ENCODE measurements around the gene SCUBE3. TPM values are rescaled to one million over a fixed set of nuclear protein-coding genes. Genes with fewer than 3 reads are reported as not detected.

Gene SCUBE3
- total RNA-seq, 2 experiments from 2014 or later: not detected

DNA sequence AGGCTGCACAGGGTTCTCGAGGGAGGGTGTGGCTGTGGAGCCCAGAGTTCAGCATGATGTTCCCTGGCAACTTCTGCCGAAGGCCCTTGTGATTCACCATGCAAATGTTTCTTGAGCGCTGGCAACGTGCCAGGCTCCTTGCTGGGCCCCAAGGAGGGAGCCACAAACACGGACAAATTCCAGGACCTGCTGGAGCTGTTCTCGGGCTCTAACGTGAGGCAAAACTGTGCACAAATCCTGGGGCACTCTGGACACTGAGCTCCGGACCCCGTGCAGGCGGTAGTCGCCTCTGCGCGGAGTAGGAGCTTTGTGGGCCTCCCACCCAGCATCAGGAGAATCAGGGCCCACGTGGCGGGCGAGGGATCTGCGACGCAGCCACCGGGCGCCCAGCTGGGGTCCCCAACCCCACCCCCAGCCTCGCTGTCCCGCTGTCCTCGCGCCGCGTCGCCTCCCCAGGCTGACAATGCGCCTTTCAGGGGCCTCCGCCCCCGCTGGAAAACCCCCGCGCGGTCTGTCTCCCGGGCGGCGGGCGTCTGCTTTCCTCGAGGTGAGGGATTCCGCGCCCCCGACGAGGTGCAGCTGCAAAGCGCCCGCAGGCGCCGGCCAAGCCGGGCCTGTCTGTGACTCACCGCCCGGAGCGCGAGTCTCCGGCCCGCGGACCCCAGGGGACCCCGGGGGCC is 31.7 kb upstream of the SCUBE3 start:
- Histone ChIP-seq H3K27ac (ENCODE audit: low read depth in 1 of 2, low read length in 2 of 2) (no peak overlapping the region), H3K36me3 (ENCODE audit: insufficient read depth, low read length) (no peaks in the 10 kb centered on the region), H3K4me1 (ENCODE audit: insufficient read depth, low read length) (no peaks in the 10 kb centered on the region), H3K9me3 (ENCODE audit: control insufficient read depth in 1 of 2, insufficient read depth in 1 of 2, low read length in 2 of 2) (no peaks in the 10 kb centered on the region), H3K27me3 (ENCODE audit: control insufficient read depth in 1 of 2, insufficient read depth in 2 of 2, low read length in 2 of 2) (peaks cover 5 to 12% of the 10 kb centered on the region in 2 experiments), H3K4me3 (ENCODE audit: low read length) (no peak overlapping the region)
- ATAC-seq (ENCODE audit: poor library complexity) (no peak), DNase-seq (no peak)
- Mint-ChIP-seq H3K4me1 (ENCODE audit: low read depth) (no peaks in the 10 kb centered on the region), H3K9me3 (no peaks in the 10 kb centered on the region), H3K27ac (no peak overlapping the region), H3K36me3 (ENCODE audit: low read depth) (no peaks in the 10 kb centered on the region), H3K4me3 (no peak overlapping the region), H3K27me3 (peaks cover 38% of the 10 kb centered on the region)
- POLR2A ChIA-PET: no interaction called here
- TF ChIP-seq, protein P1, sequence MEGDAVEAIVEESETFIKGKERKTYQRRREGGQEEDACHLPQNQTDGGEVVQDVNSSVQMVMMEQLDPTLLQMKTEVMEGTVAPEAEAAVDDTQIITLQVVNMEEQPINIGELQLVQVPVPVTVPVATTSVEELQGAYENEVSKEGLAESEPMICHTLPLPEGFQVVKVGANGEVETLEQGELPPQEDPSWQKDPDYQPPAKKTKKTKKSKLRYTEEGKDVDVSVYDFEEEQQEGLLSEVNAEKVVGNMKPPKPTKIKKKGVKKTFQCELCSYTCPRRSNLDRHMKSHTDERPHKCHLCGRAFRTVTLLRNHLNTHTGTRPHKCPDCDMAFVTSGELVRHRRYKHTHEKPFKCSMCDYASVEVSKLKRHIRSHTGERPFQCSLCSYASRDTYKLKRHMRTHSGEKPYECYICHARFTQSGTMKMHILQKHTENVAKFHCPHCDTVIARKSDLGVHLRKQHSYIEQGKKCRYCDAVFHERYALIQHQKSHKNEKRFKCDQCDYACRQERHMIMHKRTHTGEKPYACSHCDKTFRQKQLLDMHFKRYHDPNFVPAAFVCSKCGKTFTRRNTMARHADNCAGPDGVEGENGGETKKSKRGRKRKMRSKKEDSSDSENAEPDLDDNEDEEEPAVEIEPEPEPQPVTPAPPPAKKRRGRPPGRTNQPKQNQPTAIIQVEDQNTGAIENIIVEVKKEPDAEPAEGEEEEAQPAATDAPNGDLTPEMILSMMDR (IDR thresholded peaks at IDR 0.05): no peak
- intact Hi-C loops (cut with DNase I, micrococcal nuclease): no loop called here
- CTCF ChIA-PET: no interaction called here

DNA sequence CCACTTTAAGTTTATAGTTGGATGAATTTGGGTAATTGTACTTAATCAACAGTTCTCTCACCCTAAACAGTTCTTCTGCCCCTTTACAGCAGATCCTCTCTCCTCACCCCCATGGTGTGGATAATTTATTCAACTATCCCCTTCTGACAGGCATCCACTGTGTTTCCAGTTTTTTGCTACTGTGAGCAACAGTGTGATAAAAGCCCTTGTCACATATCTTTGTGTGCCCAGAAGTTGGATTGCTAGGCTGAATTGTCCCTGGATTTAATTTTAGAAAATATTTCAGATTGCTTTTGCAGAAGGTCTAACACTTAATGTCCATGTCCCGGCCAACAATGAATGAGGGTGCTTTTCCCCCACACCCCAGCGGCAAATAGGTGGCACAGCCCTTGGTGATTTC is 30.5 kb upstream of the SCUBE3 start:
- DNase-seq (no peak), ATAC-seq (ENCODE audit: poor library complexity) (no peak)
- H3K27ac ChIP-seq (ENCODE audit: low read depth in 1 of 2, low read length in 2 of 2): no peak overlapping the region
- intact Hi-C loops (cut with DNase I, micrococcal nuclease): no loop called here
- POLR2A ChIA-PET: no interaction called here
- TF ChIP-seq, protein P1 (IDR thresholded peaks at IDR 0.05): no peak
- H3K9me3 ChIP-seq (ENCODE audit: control insufficient read depth in 1 of 2, insufficient read depth in 1 of 2, low read length in 2 of 2): no peaks in the 10 kb centered on the region
- Mint-ChIP-seq H3K4me1 (ENCODE audit: low read depth) (no peaks in the 10 kb centered on the region), H3K27me3 (peaks cover 43% of the 10 kb centered on the region), H3K9me3 (no peaks in the 10 kb centered on the region), H3K36me3 (ENCODE audit: low read depth) (no peaks in the 10 kb centered on the region), H3K27ac (no peak overlapping the region), H3K4me3 (no peak overlapping the region)
- H3K36me3 ChIP-seq (ENCODE audit: insufficient read depth, low read length): no peaks in the 10 kb centered on the region
- CTCF ChIA-PET: no interaction called here
- H3K4me3 ChIP-seq (ENCODE audit: low read length): no peak overlapping the region
- no peaks in the 10 kb centered on the region for H3K4me1 ChIP-seq (ENCODE audit: insufficient read depth, low read length)
- peaks cover 5 to 12% of the 10 kb centered on the region in 2 experiments for H3K27me3 ChIP-seq (ENCODE audit: control insufficient read depth in 1 of 2, insufficient read depth in 2 of 2, low read length in 2 of 2)

DNA sequence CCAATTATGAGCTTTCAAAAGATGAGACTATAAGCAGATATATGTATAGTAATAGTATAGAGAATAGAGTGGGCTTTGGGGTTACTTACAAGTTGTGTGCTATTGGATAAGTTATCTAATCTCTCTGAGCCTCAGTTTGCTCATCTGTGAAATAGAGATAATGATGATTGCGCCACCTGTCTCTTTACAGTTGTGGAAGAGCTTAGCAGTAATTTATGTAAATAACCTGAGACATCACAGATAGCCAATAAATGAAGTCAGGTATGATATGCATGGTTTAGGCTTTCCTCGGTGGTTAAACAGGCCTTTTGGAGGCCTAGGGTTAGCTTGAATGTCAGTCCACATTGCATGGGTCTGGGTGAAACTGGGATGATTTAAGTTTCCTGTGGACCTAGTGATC is 29.8 kb upstream of the SCUBE3 start:
- Histone ChIP-seq H3K27ac (ENCODE audit: low read depth in 1 of 2, low read length in 2 of 2) (no peak overlapping the region), H3K4me1 (ENCODE audit: insufficient read depth, low read length) (no peaks in the 10 kb centered on the region), H3K27me3 (ENCODE audit: control insufficient read depth in 1 of 2, insufficient read depth in 2 of 2, low read length in 2 of 2) (peaks cover 5 to 12% of the 10 kb centered on the region in 2 experiments), H3K36me3 (ENCODE audit: insufficient read depth, low read length) (no peaks in the 10 kb centered on the region), H3K4me3 (ENCODE audit: low read length) (no peak overlapping the region), H3K9me3 (ENCODE audit: control insufficient read depth in 1 of 2, insufficient read depth in 1 of 2, low read length in 2 of 2) (no peaks in the 10 kb centered on the region)
- Mint-ChIP-seq H3K36me3 (ENCODE audit: low read depth) (no peaks in the 10 kb centered on the region), H3K4me3 (no peak overlapping the region), H3K27me3 (peaks cover 43% of the 10 kb centered on the region), H3K27ac (no peak overlapping the region), H3K9me3 (no peaks in the 10 kb centered on the region), H3K4me1 (ENCODE audit: low read depth) (no peaks in the 10 kb centered on the region)
- TF ChIP-seq, protein P1 (IDR thresholded peaks at IDR 0.05): no peak
- POLR2A ChIA-PET: no interaction called here
- intact Hi-C loops (cut with DNase I, micrococcal nuclease): no loop called here
- ATAC-seq (ENCODE audit: poor library complexity) (no peak), DNase-seq (no peak)
- CTCF ChIA-PET: interaction anchor here (0.9 kb wide), 1 partner anchor 197 kb away, joined by 3 read pairs; no protein-coding TSS in a partner anchor

All from CD4-positive, alpha-beta T cell (primary cell).